NCI-H1694 treated with DMSO at 0.1 percent for 48 hours (cell line): Measurements from ENCODE around the gene OR7G1.

Experiments
- DNase-seq: peaks from one replicate; lab custom pipeline; 2025; lab: John Stamatoyannopoulos, UW

The OR7G1 gene

GRCh38 chr19:9115307-9115813, at the start of gene OR7G1:
Gene OR7G1, minus strand, starts transcription at chr19:9115763. Its CDS starts 0 bp downstream, at chr19:9115763.
- DNase-seq: no peak

GRCh38 chr19:9165261-9165660, 49.7 kb upstream of the OR7G1 start:
- DNase-seq: no peak

- no peak for DNase-seq
Observed at GRCh38 chr19:9161427-9161826, 45.9 kb upstream of the OR7G1 start.

- DNase-seq: no peak
Observed at GRCh38 chr19:9159891-9160290, 44.3 kb upstream of the OR7G1 start.

GRCh38 chr19:9156304-9156703, 40.7 kb upstream of the OR7G1 start:
- DNase-seq: no peak

- no peak for DNase-seq
Observed at GRCh38 chr19:9155591-9155990, 40.0 kb upstream of the OR7G1 start.

GRCh38 chr19:9151367-9151766, 35.8 kb upstream of the OR7G1 start:
- no peak for DNase-seq

GRCh38 chr19:9150650-9151049, 35.1 kb upstream of the OR7G1 start:
- DNase-seq: no peak

GRCh38 chr19:9149997-9150396, 34.4 kb upstream of the OR7G1 start:
- DNase-seq: no peak

GRCh38 chr19:9148697-9149096, 33.1 kb upstream of the OR7G1 start:
- DNase-seq: no peak

- DNase-seq: no peak
Observed at GRCh38 chr19:9146882-9147281, 31.3 kb upstream of the OR7G1 start.

GRCh38 chr19:9144920-9145319, 29.4 kb upstream of the OR7G1 start:
- no peak for DNase-seq

GRCh38 chr19:9140159-9140874, 24.8 kb upstream of the OR7G1 start, which contains the start of gene ZNF317:
Gene ZNF317, plus strand, starts transcription at chr19:9140397. Its CDS starts 15,620 bp downstream, at chr19:9156017.
- DNase-seq: peak; percentile 72

- peak; percentile 8 for DNase-seq
Observed at GRCh38 chr19:9139609-9140158, 24.1 kb upstream of the OR7G1 start.

- DNase-seq: no peak
Observed at GRCh38 chr19:9132422-9132821, 16.9 kb upstream of the OR7G1 start.

GRCh38 chr19:9130965-9131364, 15.4 kb upstream of the OR7G1 start:
- DNase-seq: no peak

- DNase-seq: no peak
Observed at GRCh38 chr19:9128171-9128570, 12.6 kb upstream of the OR7G1 start.

GRCh38 chr19:9126900-9127405, 11.4 kb upstream of the OR7G1 start, which contains the start of gene OR7G3:
Gene OR7G3, minus strand, starts transcription at chr19:9126950. Its CDS starts 0 bp downstream, at chr19:9126950.
- no peak for DNase-seq

- no peak for DNase-seq
Observed at GRCh38 chr19:9116547-9116946, 984 bp upstream of the OR7G1 start.

GRCh38 chr19:9109959-9110358, 5.6 kb downstream of the OR7G1 start:
- no peak for DNase-seq

- no peak for DNase-seq
Observed at GRCh38 chr19:9107375-9107774, 8.2 kb downstream of the OR7G1 start, which contains the start of gene OR7G2. Gene OR7G2, minus strand, starts transcription at chr19:9107475. Its CDS starts 4,232 bp downstream, at chr19:9103243.

GRCh38 chr19:9086761-9087160, 28.8 kb downstream of the OR7G1 start, which contains the start of gene OR1M1:
Gene OR1M1, plus strand, starts transcription at chr19:9087061. Its CDS starts 6,184 bp downstream, at chr19:9093245.
- DNase-seq: no peak

GRCh38 chr19:9078651-9079050, 36.9 kb downstream of the OR7G1 start:
- DNase-seq: no peak
